Esophagus squamous epithelium (tissue), 5 donors: ENCODE measurements around the gene TEDDM1. TPM values are rescaled to one million over a fixed set of nuclear protein-coding genes. Genes with fewer than 3 reads are reported as not detected.

Experiments
- DNase-seq: peaks from one replicate; lab custom pipeline; 2025; lab: John Stamatoyannopoulos, UW
- H3K27ac ChIP-seq, 4 donors: fragments of 200-600 bp; sonication (generic); one replicate each; pipeline ENCODE4 v1.5.1; 2016 to 2019; ENCODE audit warnings: mild to moderate bottlenecking in 1 of 4
- H3K27me3 ChIP-seq, 4 donors: fragments of 200-600 bp; sonication (generic); 1 replicate in 3 of 4; 2 replicates in 1 of 4; pipeline versions ENCODE4 v1.5.1 to v1.6.0; 2017 to 2021; ENCODE audit warnings: antibody characterized with exemption in 1 of 4
- H3K36me3 ChIP-seq, 3 donors: fragments of 200-600 bp; sonication (generic); one replicate each; pipeline ENCODE4 v1.5.1; 2016 to 2019
- H3K4me1 ChIP-seq, 3 donors: fragments of 200-600 bp; sonication (generic); one replicate each; pipeline ENCODE4 v1.5.1; 2017 to 2019
- H3K4me3 ChIP-seq, 4 donors: fragments of 200-600 bp; sonication (generic); 1 replicate in 3 of 4; 2 replicates in 1 of 4; pipeline ENCODE4 v1.5.1; 2016 to 2019; ENCODE audit warnings: mild to moderate bottlenecking in 2 of 4, moderate library complexity in 1 of 4
- H3K9me3 ChIP-seq, 3 donors: fragments of 200-600 bp; sonication (generic); one replicate each; pipeline ENCODE4 v1.5.1; 2016 to 2019
- CTCF ChIP-seq, 6 experiments: fragments of 450-650 bp in 4 of 6; fragments of 200-600 bp in 2 of 6; sonication (generic) in 2 of 6; IDR thresholded peaks; one replicate each; pipeline ENCODE4 v1.5.1; 2016 to 2019; ENCODE audit warnings: antibody characterized with exemption in 6 of 6, mild to moderate bottlenecking in 4 of 6, moderate library complexity in 4 of 6
- POLR2A ChIP-seq, 4 donors: fragments of 450-650 bp; IDR thresholded peaks; one replicate each; pipeline ENCODE4 v1.6.1; 2017; ENCODE audit warnings: antibody characterized with exemption in 4 of 4, mild to moderate bottlenecking in 4 of 4, moderate library complexity in 3 of 4
- WGBS, 2 donors: methylation state at CpG; one replicate each; pipeline ENCODE4 v1.1.5; 2018; 5-methylcytosine and 5-hydroxymethylcytosine counted together
- intact Hi-C: fragments of 100-400 bp; cut with DNase I; formaldehyde crosslinking; loops from one replicate; pipeline ENCODE4 v1.15.0; 2022
- total RNA-seq, 4 donors: library from RNA; depleted of rRNA; stranded (reverse); fragments of >200 nt; gene quantifications; one replicate each; pipeline ENCODE4 v1.1.0, GENCODE V29; 2016
- donor health status: DM: yes; HTN: yes; CAD: no.

TEDDM1 gene
- total RNA-seq, 4 donors from 2014 or later, result not detected

DNA sequence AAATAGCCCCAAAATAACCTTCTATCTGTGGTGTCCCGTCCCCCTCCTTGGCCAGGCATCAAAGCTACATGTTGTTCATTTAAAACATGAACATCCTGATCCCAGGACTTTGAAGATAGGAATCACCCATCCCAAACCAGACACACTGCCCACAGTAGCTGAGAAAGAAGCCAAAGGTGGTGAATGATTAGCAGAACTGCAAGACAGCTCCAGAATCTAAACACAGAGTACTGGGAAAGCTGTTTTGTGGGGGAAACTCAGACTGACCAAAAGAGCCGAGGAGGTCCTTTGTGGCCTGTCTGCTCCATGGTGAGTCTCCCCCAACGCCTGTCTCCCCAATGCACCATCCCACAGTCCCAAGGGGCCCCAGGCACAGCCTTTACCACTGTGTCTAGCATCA is 7.3 kb upstream of the TEDDM1 start:
- peaks cover 0 to 52% (median 0%) of the 10 kb centered on the region in 4 donors for H3K27me3 ChIP-seq
- peaks cover 0 to 9% (median 6%) of the 10 kb centered on the region in 3 donors for H3K9me3 ChIP-seq
- no peak overlapping the region for H3K4me3 ChIP-seq
- no peak overlapping the region for H3K27ac ChIP-seq
- no peak for DNase-seq
- H3K4me1 ChIP-seq, result no peaks in the 10 kb centered on the region
- 52 to 74% methylated on average over 3 of the region's 3 CpGs for WGBS, 2 donors
- intact Hi-C loops, result no loop called here
- no peaks in the 10 kb centered on the region for H3K36me3 ChIP-seq
- TF ChIP-seq POLR2A (IDR thresholded peaks at IDR 0.05) (no peak), CTCF (IDR thresholded peaks at IDR 0.05) (no peak)

DNA sequence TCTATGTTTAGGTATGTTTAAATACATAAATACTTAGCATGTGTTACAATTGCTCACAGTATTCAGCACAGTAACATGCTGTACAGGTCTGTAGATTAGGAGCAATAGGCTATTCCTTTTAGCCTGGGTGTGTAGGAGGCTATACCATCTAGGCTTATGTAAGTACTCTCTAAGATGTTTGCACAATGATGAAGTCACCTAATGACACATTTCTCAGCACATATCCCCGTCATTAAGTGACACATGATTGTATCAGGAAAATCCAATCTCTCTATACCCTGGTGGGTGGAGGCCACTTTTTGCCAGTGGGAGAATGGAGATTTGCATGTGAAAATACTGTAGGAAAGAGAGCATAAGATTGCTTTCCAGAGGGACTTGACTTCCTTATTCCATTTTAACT is 5.5 kb upstream of the TEDDM1 start:
- WGBS, 2 donors, result 41 to 50% methylated on average over 1 of the region's 1 CpG
- Histone ChIP-seq H3K27me3 (peaks cover 0 to 52% (median 0%) of the 10 kb centered on the region in 4 donors), H3K4me3 (no peak overlapping the region), H3K27ac (peak overlapping the region in 3 of 4 donors; percentile 35 to 54 (median 45)), H3K36me3 (no peaks in the 10 kb centered on the region), H3K4me1 (no peaks in the 10 kb centered on the region), H3K9me3 (peaks cover 0 to 9% (median 6%) of the 10 kb centered on the region in 3 donors)
- intact Hi-C loops, result no loop called here
- DNase-seq, result no peak
- TF ChIP-seq POLR2A (IDR thresholded peaks at IDR 0.05) (no peak), CTCF (IDR thresholded peaks at IDR 0.05) (no peak)

DNA sequence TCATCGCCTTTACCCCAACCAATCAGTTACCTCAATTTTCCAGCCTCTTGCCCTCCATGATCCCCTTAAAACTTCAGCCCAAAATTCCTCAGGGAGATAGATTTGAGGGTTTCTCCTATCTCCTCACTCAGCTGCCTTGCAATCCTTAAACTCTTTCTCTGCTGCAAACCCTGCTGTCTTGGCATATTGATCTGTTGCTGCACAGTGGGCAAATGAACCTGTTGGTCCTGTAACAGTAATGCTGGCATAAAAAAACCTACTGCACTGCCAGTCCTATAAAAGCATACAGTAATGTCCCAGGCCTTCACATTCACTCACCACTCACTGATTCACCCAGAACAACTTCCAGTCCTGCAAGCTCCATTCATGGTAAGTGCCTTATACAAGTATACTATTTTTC is 5.1 kb upstream of the TEDDM1 start:
- Histone ChIP-seq H3K36me3 (no peaks in the 10 kb centered on the region), H3K27me3 (peaks cover 0 to 52% (median 0%) of the 10 kb centered on the region in 4 donors), H3K4me1 (no peaks in the 10 kb centered on the region), H3K27ac (peak overlapping the region in 3 of 4 donors; percentile 35 to 54 (median 45)), H3K9me3 (peaks cover 0 to 9% (median 6%) of the 10 kb centered on the region in 3 donors), H3K4me3 (no peak overlapping the region)
- DNase-seq, result no peak
- intact Hi-C loops, result no loop called here
- WGBS, 2 donors, result 79 to 91% methylated on average over 1 of the region's 1 CpG
- TF ChIP-seq POLR2A (IDR thresholded peaks at IDR 0.05) (no peak), CTCF (IDR thresholded peaks at IDR 0.05) (no peak)

DNA sequence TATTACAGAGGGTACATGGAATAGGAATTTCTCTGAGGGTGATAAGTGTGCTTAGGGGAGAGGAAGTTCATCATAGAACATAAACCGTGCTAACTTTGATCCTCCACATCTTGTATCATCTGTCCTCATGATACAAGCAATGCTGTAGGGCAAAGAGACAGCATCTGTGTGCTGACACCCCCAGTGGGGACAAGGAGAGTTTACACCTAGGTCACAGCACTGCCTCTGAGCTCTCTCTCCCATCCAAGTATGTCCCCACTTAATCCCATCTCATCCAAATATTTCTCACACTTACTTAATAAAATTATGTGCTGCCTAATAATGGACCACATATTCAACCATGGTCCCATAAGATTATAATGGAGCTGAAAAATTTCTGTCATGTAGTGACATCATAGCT is 4.3 kb upstream of the TEDDM1 start:
- Histone ChIP-seq H3K27ac (no peak overlapping the region), H3K4me1 (no peaks in the 10 kb centered on the region), H3K4me3 (no peak overlapping the region), H3K36me3 (no peaks in the 10 kb centered on the region), H3K27me3 (peaks cover 0 to 47% (median 0%) of the 10 kb centered on the region in 4 donors), H3K9me3 (peaks cover 0 to 9% (median 6%) of the 10 kb centered on the region in 3 donors)
- no peak for DNase-seq
- TF ChIP-seq CTCF (IDR thresholded peaks at IDR 0.05) (no peak), POLR2A (IDR thresholded peaks at IDR 0.05) (no peak)
- intact Hi-C loops, result no loop called here
- WGBS, 2 donors, result 40 to 53% methylated on average over 1 of the region's 1 CpG

DNA sequence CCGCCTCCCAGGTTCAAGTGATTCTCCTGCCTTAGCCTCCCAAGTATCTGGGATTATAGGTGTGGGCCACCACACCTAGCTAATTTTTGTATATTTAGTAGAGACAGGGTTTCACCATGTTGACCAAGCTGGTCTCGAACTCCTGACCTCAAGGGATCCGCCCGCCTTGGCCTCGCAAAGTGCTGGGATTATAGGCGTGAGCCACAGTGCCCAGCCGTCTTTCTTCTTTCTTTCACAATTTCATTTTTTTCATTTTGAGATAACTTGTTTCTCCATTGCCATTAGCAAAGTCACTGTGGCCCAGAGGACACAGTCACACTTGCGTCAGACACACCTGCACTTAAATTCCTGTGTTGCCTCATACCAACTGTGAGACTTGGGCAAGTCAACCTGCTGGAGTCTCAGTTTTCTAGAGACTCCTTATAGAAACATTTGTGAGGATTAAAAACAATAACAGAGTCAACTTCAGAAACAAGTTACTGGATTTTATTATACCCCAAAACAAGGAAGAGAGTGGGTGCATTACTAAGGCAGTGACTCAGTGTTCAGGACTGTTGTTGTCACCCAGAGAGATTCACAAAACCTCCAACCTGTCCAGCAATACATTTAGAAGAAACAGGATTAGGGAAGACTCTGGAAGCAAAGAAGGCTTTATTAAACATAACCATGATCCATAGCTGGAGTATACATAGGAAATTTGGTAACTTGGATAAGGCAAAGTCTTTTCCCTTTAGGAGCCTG is 2.6 kb downstream of the TEDDM1 start:
- Histone ChIP-seq H3K27me3 (no peaks in the 10 kb centered on the region), H3K36me3 (no peaks in the 10 kb centered on the region), H3K9me3 (no peaks in the 10 kb centered on the region), H3K27ac (peak overlapping the region in 3 of 4 donors; percentile 78 to 87 (median 86)), H3K4me3 (no peak overlapping the region), H3K4me1 (peaks cover 5 to 48% (median 12%) of the 10 kb centered on the region in 3 donors)
- no peak for DNase-seq
- intact Hi-C loops, result loop anchor here (5.0 kb wide), 1 partner anchor 311 kb away; no protein-coding TSS in a partner anchor
- no peak for TF ChIP-seq CTCF (IDR thresholded peaks at IDR 0.05)
- TF ChIP-seq POLR2A (IDR thresholded peaks at IDR 0.05), result no peak
- 54 to 65% methylated on average over 8 of the region's 8 CpGs for WGBS, 2 donors
